Heart left ventricle (tissue), 16 donors: Measurements from ENCODE around the gene SMOC1. TPM values are rescaled to one million over a fixed set of nuclear protein-coding genes. Genes with fewer than 3 reads are reported as not detected.

Experiments
- ATAC-seq, 4 donors: fragments of 200-7000 bp; cut with Tn5 transposase; one replicate each; pipeline ENCODE4 v1.9.1; 2020 to 2022; ENCODE audit warnings: moderate library complexity in 4 of 4, mild to moderate bottlenecking in 3 of 4, moderate number of reproducible peaks in 1 of 4
- DNase-seq, 5 donors: peaks; one replicate each; pipeline ENCODE4 v3.0.0-alpha.2; 2020
- H3K27ac ChIP-seq, 12 donors: fragments of 200-600 bp; sonication (generic) in 4 of 12; one replicate each; pipeline versions ENCODE4 v1.5.0 to v1.8.0; 2016 to 2022; ENCODE audit warnings: mild to moderate bottlenecking in 2 of 12
- H3K27me3 ChIP-seq, 9 donors: fragments of 200-600 bp; sonication (generic) in 2 of 9; one replicate each; pipeline versions ENCODE4 v1.5.1 to v1.8.0; 2016 to 2022; ENCODE audit warnings: mild to moderate bottlenecking in 3 of 9
- H3K36me3 ChIP-seq, 9 donors: fragments of 200-600 bp; sonication (generic) in 2 of 9; one replicate each; pipeline versions ENCODE4 v1.5.0 to v1.8.0; 2018 to 2022; ENCODE audit warnings: mild to moderate bottlenecking in 2 of 9
- H3K4me1 ChIP-seq, 12 donors: fragments of 200-600 bp; sonication (generic) in 4 of 12; one replicate each; pipeline versions ENCODE4 v1.5.0 to v1.8.0; 2016 to 2022; ENCODE audit warnings: mild to moderate bottlenecking in 3 of 12
- H3K4me3 ChIP-seq, 12 donors: fragments of 200-600 bp; sonication (generic) in 4 of 12; one replicate each; pipeline versions ENCODE4 v1.5.0 to v1.8.0; 2017 to 2022; ENCODE audit warnings: mild to moderate bottlenecking in 9 of 12, moderate library complexity in 4 of 12
- H3K9me3 ChIP-seq, 12 donors: fragments of 200-600 bp; sonication (generic) in 4 of 12; one replicate each; pipeline versions ENCODE4 v1.5.0 to v1.8.0; 2016 to 2022; ENCODE audit warnings: mild to moderate bottlenecking in 1 of 12
- CTCF ChIP-seq, 12 donors: fragments of 200-600 bp; sonication (generic) in 4 of 12; IDR thresholded peaks; one replicate each; pipeline versions ENCODE4 v1.5.0 to v1.8.0; 2018 to 2022; ENCODE audit warnings: antibody characterized with exemption in 12 of 12, mild to moderate bottlenecking in 5 of 12
- POLR2A ChIP-seq, 2 donors: fragments of 450-650 bp; IDR thresholded peaks; one replicate each; pipeline ENCODE4 v1.6.1; 2017; ENCODE audit warnings: antibody characterized with exemption in 2 of 2, mild to moderate bottlenecking in 2 of 2, moderate library complexity in 2 of 2
- WGBS, 4 donors: extraction: QIAGEN DNeasy Blood & Tissue Kit in 2 of 4; methylation state at CpG; one replicate each; pipeline versions ENCODE4 v1.1.5 to v1.1.7; 2013 to 2018; 5-methylcytosine and 5-hydroxymethylcytosine counted together
- intact Hi-C, 10 donors: fragments of 100-400 bp; cut with DNase I; formaldehyde crosslinking; loops; one replicate each; pipeline versions ENCODE4 v1.11.1 to v1.14.2; 2022
- polyA plus RNA-seq, 2 donors: library from polyadenylated mRNA; stranded (reverse); fragments of 200-250 nt; gene quantifications; one replicate each; pipeline ENCODE4 v1.2.3, GENCODE V29; 2013
- total RNA-seq, 9 donors: library from RNA; depleted of rRNA in 2 of 9; stranded (reverse); fragments of >200 nt in 2 of 9; fragmentation: NEBNext Ultra II Directional in 3 of 9; extraction: Animal tissue kit (Norgen Biotek cat#: 25700) in 3 of 9; gene quantifications; one replicate each; pipeline versions ENCODE4 v1.1.0 to v1.2.4, GENCODE V29; 2016 to 2023
- donor health status: ischemic (EF 13 %, LVEDD 7.1; RV severe dilation, severe dysfunction).
- donor health status: healthy with polysubstance abuse.
- donor health status: DM: no; HTN: yes; CAD: no.
- donor health status: DM: no; HTN: no; CAD: no.
- donor health status: ischemic (EF 25% LVEDD 6.9; RV normal size, moderate dysfunction).
- donor health status: ischemic (EF 25% LVEDD 5.7; RV mildly dilated, moderate dysfunction).
- donor health status: healthy.
- donor health status: DM: yes; HTN: yes; CAD: no.
- donor health status: ischemic (EF 35%, LVEDD 5.7; RV mildly dilated, moderate dysfunction).
- donor health status: nonischemic (EF 11% LVEDD 7.7; RV severe dilation, severe dysfunction).
- donor health status: DM: yes; HTN: yes; CAD: no.
- donor health status: PGD.
- donor health status: ischemic (EF 29% LVEDD 5.4; RV normal size, mild dysfunction).
- donor health status: nonischemic (EF 23%, LVEDD 6.1; RV moderate dilation, normal function).

The SMOC1 gene
- total and polyA plus RNA-seq, 11 donors, result 0.57 to 2.8 (median 0.85) TPM; not detected in 2

DNA sequence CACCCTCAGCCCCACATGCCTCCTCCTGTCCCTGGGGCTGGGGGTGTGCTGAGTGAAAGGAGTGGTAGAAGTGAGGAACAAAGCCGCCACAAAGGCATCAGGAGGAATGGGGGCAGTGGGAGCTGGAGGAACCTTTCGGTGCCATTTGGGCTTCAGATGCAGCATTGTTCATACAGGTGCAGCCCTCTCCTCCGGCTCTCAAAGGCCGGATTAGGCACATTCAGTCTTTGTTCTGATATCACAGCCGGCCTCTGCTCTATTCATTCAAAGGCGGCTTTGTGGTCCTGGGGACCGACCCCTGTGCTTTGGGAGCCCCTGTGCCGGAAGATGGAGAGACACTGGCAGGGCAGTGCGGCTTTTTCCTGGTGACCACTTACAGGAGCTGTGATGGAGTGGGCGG is 53.2 kb downstream of the SMOC1 start:
- ATAC-seq (no peak), DNase-seq (no peak)
- no peaks in the 10 kb centered on the region for H3K4me1 ChIP-seq
- intact Hi-C loops, result no loop called here
- H3K36me3 ChIP-seq, result no peaks in the 10 kb centered on the region
- WGBS, 4 donors, result 59 to 78% (median 70%) methylated on average over 5 to 10 of the region's 10 CpGs
- no peaks in the 10 kb centered on the region for H3K9me3 ChIP-seq
- H3K27ac ChIP-seq, result no peak overlapping the region
- H3K4me3 ChIP-seq, result no peak overlapping the region
- H3K27me3 ChIP-seq, result peaks cover 0 to 54% (median 8%) of the 10 kb centered on the region in 9 donors
- TF ChIP-seq CTCF (IDR thresholded peaks at IDR 0.05) (no peak), POLR2A (IDR thresholded peaks at IDR 0.05) (no peak)

GRCh38 chr14:69933623-69934275 is 54.5 kb downstream of the SMOC1 start:
- ATAC-seq (no peak), DNase-seq (no peak)
- Histone ChIP-seq H3K36me3 (no peaks in the 10 kb centered on the region), H3K4me1 (no peaks in the 10 kb centered on the region), H3K27ac (no peak overlapping the region), H3K27me3 (peaks cover 0 to 67% (median 12%) of the 10 kb centered on the region in 9 donors), H3K4me3 (no peak overlapping the region), H3K9me3 (no peaks in the 10 kb centered on the region)
- WGBS, 4 donors, result 79 to 89% (median 84%) methylated on average over 9 of the region's 9 CpGs
- TF ChIP-seq CTCF (IDR thresholded peaks at IDR 0.05) (no peak), POLR2A (IDR thresholded peaks at IDR 0.05) (no peak)
- intact Hi-C loops, result no loop called here

DNA sequence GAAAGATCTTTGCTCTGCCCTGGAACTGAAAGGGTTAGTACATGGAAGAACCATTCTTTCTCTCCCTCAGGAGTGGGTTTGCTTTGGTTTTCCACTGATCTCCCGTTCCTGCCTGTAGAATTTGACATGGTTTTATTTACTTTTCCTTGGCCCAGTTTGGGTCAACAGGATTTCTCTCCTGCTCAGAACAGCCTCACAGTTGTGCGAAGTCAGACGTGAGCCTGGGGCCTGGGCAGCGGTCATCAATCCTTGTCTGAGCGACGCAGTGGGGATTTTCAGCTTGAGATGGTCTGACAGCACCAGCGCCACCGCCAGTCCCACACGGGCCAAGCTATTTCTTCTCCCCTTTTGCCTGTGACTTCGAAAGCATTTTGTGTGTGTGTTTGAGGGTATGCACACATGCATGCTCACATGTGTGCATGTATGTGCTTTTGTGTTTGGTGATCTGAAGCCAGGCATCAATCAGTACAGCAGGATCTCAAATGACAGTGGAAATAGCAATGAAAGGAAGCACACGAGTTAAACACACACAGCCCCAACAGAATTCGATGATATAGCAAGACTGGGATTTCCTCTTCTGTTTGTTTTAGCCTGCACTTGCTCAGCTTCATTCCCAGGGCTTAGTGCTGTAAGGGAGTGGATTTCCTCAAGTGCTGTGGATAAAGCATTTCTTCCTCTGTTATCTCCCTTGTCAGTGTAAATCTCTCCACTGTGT is 58.3 kb downstream of the SMOC1 start:
- Histone ChIP-seq H3K9me3 (no peaks in the 10 kb centered on the region), H3K27ac (no peak overlapping the region), H3K4me1 (no peaks in the 10 kb centered on the region), H3K27me3 (peaks cover 0 to 80% (median 18%) of the 10 kb centered on the region in 9 donors), H3K4me3 (no peak overlapping the region), H3K36me3 (no peaks in the 10 kb centered on the region)
- intact Hi-C loops, result no loop called here
- no peak for TF ChIP-seq POLR2A (IDR thresholded peaks at IDR 0.05)
- no peak for TF ChIP-seq CTCF (IDR thresholded peaks at IDR 0.05)
- WGBS, 4 donors, result 17 to 24% (median 21%) methylated on average over 12 of the region's 12 CpGs
- ATAC-seq, result no peak
- no peak for DNase-seq

DNA sequence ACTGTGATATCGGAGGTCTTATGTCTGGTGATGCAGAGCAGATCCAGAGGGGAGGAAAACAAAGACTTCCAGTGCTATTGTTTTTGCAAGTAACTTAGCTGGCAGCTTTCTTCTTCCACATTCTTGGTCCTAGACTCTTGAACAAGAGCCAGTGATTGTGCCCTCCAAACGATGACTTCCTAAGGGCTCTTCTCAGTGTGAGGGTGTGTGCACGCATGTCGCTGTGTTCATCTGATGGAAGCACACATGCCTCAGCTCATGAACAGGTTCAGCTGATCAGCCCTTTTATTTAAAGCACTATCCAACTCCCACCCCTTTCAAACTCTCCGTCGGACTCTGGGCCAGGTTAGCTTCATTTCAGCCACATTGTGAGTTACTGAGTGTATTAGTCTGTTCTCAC is 59.5 kb downstream of the SMOC1 start:
- ATAC-seq (no peak), DNase-seq (no peak)
- TF ChIP-seq CTCF (IDR thresholded peaks at IDR 0.05) (no peak), POLR2A (IDR thresholded peaks at IDR 0.05) (no peak)
- Histone ChIP-seq H3K27me3 (peaks cover 0 to 85% (median 17%) of the 10 kb centered on the region in 9 donors), H3K27ac (no peak overlapping the region), H3K36me3 (no peaks in the 10 kb centered on the region), H3K9me3 (no peaks in the 10 kb centered on the region), H3K4me3 (no peak overlapping the region), H3K4me1 (no peaks in the 10 kb centered on the region)
- intact Hi-C loops, result no loop called here
- 55 to 66% (median 61%) methylated on average over 6 of the region's 6 CpGs for WGBS, 4 donors
